ENCODE results near the gene OS9. TPM values are rescaled to one million over a fixed set of nuclear protein-coding genes. Genes with fewer than 3 reads are reported as not detected.

OS9 gene
- total and polyA plus RNA-seq, 9 of the 15 experiments (the other 6 are each of a cell fraction or from before 2014, with no cell fraction given): 4.6 to 105 (median 89.5) TPM

- peak; percentile 99 for TF ChIP-seq ATF3 (IDR thresholded peaks at IDR 0.05)
- no peak for TF ChIP-seq ATF3 (CRISPR knock-in tag; conservative IDR thresholded peaks at IDR 0.05)
- TF ChIP-seq ZNF586 (CRISPR knock-in tag; conservative IDR thresholded peaks at IDR 0.05): no peak
- no peak for TF ChIP-seq RB1 (IDR thresholded peaks at IDR 0.05; ENCODE audit: low read depth)
- no peak for TF ChIP-seq HNRNPH1 (optimal IDR thresholded peaks at IDR 0.05; ENCODE audit: low read depth, low read length)
- no peak for TF ChIP-seq ZNF436 (CRISPR knock-in tag; IDR thresholded peaks at IDR 0.05)
- TF ChIP-seq ZFP1 (CRISPR knock-in tag; IDR thresholded peaks at IDR 0.05): no peak
- 0 out of 2 replicates have a peak, but pooled peaks have one; percentile 5 for TF ChIP-seq PTBP1 (IDR thresholded peaks at IDR 0.05; ENCODE audit: low read depth, low read length)
- TF ChIP-seq RBM14 (IDR thresholded peaks at IDR 0.05; ENCODE audit: borderline replicate concordance, insufficient read depth, low read depth, low read length): no peak
- no peak for TF ChIP-seq EHMT2 (IDR thresholded peaks at IDR 0.05)
- TF ChIP-seq ZBTB12 (CRISPR knock-in tag; IDR thresholded peaks at IDR 0.05): peak; percentile 8; the same call in 1 of the 2 replicates
- no peak for TF ChIP-seq GABPB2 (CRISPR knock-in tag; conservative IDR thresholded peaks at IDR 0.05)
- no peak for TF ChIP-seq ZNF583 (CRISPR knock-in tag; IDR thresholded peaks at IDR 0.05)
- TF ChIP-seq NFE2L1 (tag; IDR thresholded peaks at IDR 0.05; ENCODE audit: borderline replicate concordance, low read depth): no peak
- no peak for TF ChIP-seq DPF2 (IDR thresholded peaks at IDR 0.05)
- TF ChIP-seq GTF2E2 (tag; IDR thresholded peaks at IDR 0.05): no peak; the same call in 1 of the 2 replicates
- no peak for TF ChIP-seq HNRNPL (IDR thresholded peaks at IDR 0.05; ENCODE audit: low read depth, low read length)
- no peak for TF ChIP-seq MEF2A (IDR thresholded peaks at IDR 0.05; ENCODE audit: control insufficient read depth, low read depth, low read length)
- no peak for TF ChIP-seq ZNF77 (CRISPR knock-in tag; IDR thresholded peaks at IDR 0.05)
- TF ChIP-seq CBFA2T3 (IDR thresholded peaks at IDR 0.05): no peak
- no peak for TF ChIP-seq TARDBP (IDR thresholded peaks at IDR 0.05)
- no peak for TF ChIP-seq ZNF277 (CRISPR knock-in tag; IDR thresholded peaks at IDR 0.05; ENCODE audit: borderline replicate concordance)
- TF ChIP-seq CLOCK (CRISPR knock-in tag; IDR thresholded peaks at IDR 0.05; ENCODE audit: borderline replicate concordance): no peak
These were observed 51.0 kb downstream of the OS9 start, which contains the start of gene TSPAN31 (continued) for GRCh38 chr12:57744777-57745484.
